ENCODE results near the gene SOX5.
A peak's percentile ranks its signal among the peaks of the same experiment; 100 is the strongest.
"Not testable (repeated sequence)": the region's sequence is repeated elsewhere in the genome, so short reads cannot be mapped to it uniquely, and the experiment has no call there.

SOX5 gene

DNA sequence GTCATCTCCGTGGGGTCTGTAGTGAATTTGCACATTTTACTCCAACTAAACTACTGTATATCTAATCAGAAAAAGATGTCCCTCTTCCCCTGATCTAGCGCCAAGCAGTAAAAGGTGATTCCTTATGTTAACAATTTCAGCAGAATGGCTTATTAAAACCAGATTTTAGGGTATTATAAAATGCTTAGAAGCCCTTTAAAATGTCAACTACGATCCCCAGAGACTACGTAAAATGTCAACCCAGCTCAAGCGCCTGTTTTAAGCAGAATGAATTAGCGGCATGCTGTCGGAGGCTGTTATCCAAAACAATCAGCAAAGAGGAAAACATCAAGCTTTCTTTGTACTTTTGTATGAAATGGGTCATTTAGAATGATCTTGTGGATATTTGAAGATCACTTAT is 408.9 kb downstream of the SOX5 start:
- no peak for DNase-seq (ENCODE audit: low read depth)

DNA sequence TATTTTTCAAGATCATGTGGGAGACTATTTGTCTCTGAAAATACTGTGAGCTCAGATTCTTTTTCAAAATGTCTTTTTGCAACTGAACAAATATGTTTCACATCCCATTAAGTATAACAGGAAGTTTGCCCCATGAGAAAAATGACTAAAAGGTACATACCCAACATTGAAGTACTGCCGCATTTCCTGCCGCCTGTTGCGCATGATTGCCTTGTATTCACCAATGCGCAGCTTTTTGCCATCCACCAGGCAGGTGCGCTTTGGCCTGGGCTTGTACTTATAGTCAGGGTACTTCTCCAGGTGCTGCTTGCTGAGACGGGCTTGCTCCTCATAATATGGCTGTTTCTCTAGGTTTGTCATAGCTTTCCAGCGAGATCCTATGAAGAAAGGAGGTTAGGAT is 413.2 kb downstream of the SOX5 start:
- no peak for DNase-seq (ENCODE audit: low read depth)

GRCh38 chr12:23535441-23535840 is 414.0 kb downstream of the SOX5 start:
- DNase-seq (ENCODE audit: low read depth), result no peak

DNA sequence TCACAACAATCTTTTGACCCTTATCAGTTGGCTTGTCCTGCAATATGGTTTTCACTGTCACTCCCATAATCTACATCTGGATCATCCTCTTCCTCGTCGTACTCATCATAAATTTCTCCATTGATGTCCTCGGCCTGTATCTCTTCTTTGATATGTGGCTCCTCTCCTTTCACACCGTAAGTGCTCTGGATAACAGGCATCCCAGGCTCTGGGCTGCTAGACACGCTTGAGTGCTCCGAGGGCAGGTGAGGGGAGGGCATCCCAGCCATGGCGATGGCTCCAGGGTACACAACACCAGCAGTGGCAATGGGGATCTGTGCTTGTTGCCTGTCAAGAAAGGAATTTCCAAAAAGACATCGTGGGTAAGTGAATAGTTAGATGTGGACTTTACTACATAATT is 415.3 kb downstream of the SOX5 start:
- no peak for DNase-seq (ENCODE audit: low read depth)

- no peak for DNase-seq (ENCODE audit: low read depth)
Observed at GRCh38 chr12:23533699-23534098, 415.8 kb downstream of the SOX5 start.

DNA sequence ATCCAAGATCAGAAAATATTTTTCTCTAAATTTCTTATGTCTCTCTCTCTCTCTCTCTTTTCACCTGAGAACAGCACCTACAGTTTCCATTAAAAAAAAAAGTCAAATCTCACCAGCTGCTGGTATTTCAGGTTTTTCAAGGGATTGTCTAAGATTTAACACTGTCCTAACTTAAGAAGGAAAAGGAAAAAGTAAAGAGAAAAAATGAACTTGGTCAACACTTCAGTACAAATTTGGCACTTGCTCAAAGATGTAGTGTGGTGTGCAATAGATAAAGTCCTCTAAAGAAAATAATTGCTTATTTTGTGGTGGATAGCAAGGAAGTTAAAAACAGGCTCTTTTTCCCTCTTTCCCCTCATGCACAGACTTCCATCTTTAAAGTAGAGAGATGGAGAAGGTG is 416.2 kb downstream of the SOX5 start:
- DNase-seq (ENCODE audit: low read depth), result no peak

DNA sequence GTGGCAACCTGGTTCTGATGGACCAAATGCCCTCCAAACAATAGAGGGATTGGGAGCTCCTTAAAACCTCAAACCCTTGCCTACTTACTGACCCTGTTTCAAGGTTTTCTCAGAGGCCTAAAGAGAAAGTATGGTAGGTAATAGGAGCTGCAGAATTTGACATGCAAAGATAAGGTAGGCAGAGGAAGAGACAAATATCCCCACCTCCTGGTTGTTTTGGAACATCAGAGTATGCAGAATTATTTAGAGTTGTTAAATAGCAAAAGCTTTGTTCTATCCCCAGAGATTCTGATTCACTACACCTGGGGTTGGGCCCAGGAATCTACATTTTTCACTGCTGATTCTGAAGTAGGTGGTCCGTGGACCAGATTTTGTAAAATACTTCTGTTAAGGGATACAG is 421.2 kb downstream of the SOX5 start:
- DNase-seq (ENCODE audit: low read depth), result no peak

- DNase-seq (ENCODE audit: low read depth), result no peak
Observed at GRCh38 chr12:23525450-23526072, 423.9 kb downstream of the SOX5 start.

GRCh38 chr12:23523339-23523738 is 426.1 kb downstream of the SOX5 start:
- peak; percentile 1 for DNase-seq (ENCODE audit: low read depth)

- DNase-seq (ENCODE audit: low read depth), result not testable (repeated sequence)
Observed at GRCh38 chr12:23519444-23519843, 430.0 kb downstream of the SOX5 start.

DNA sequence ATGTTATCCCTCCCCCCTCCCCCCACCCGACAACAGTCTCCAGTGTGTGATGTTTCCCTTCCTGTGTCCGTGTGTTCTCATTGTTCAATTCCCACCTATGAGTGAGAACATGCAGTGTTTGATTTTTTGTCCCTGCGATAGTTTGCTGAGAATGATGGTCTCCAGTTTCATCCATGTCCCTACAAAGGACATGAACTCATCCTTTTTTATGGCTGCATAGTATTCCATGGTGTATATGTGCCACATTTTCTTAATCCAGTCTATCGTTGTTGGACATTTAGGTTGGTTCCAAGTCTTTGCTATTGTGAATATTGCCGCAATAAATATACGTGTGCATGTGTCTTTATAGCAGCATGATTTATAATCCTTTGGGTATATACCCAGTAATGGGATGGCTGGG is 433.7 kb downstream of the SOX5 start:
- DNase-seq (ENCODE audit: low read depth), result not testable (repeated sequence)

DNA sequence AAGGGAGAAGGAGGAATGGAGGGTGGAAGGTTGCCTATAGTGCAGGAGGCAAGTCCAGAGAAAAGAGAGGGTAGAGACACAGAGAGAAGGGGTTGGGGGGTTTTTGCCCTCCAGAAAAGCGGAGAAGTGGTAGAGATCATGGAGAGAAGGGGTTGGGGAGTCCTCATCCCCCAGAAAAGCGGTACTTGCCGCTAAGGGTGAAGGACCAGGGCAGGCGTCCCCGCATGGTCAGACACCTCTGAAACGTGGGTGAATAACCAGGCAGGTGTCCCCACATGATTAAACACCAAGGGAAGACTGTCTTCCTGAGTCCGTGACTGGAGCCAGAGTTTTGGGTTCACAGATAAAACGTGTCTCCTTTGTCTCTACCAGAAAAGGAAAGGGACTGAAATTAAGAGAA is 439.0 kb downstream of the SOX5 start:
- DNase-seq (ENCODE audit: low read depth), result no peak

GRCh38 chr12:23509832-23510231 is 439.6 kb downstream of the SOX5 start:
- not testable (repeated sequence) for DNase-seq (ENCODE audit: low read depth)

DNA sequence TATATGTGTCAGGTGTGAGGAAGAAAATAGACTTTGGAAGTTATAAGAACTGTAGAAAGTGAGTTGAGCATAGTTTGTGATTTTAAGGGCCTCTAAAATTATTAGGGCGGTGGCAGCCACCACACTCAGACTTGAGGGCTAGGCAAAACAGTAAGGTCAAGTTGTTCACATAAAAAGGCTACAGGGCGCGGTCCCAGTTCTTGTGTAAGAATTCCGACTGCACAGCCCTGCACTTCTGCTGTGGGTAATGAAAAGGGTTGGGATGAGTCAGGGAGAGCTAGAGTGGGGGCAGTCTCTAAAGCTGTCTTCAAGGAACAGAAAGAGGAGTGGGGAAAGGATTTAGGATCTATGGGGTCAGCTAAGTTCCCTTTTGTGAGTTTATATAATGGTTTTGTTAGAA is 441.7 kb downstream of the SOX5 start:
- DNase-seq (ENCODE audit: low read depth), result not testable (repeated sequence)

DNA sequence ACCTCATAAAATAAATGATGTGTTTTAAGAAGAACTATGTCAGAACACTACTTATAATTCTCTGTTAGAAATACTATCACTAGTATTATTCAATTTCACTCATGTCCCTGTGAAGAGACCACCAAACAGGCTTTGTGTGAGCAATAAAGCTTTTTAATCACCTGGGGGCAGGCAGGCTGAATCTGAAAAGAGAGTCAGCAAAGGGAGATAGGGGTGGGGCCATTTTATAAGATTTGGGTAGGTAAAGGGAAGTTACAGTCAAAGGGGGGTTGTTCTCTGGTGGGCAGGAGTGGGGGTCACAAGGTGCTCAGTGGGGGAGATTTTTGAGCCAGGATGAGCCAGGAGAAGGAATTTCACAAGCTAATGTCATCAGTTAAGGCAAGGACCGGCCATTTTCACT is 443.7 kb downstream of the SOX5 start:
- not testable (repeated sequence) for DNase-seq (ENCODE audit: low read depth)

GRCh38 chr12:23504641-23505399 is 444.6 kb downstream of the SOX5 start:
- no peak for DNase-seq (ENCODE audit: low read depth)

- DNase-seq (ENCODE audit: low read depth), result no peak
Observed at GRCh38 chr12:23504043-23504442, 445.4 kb downstream of the SOX5 start.

DNA sequence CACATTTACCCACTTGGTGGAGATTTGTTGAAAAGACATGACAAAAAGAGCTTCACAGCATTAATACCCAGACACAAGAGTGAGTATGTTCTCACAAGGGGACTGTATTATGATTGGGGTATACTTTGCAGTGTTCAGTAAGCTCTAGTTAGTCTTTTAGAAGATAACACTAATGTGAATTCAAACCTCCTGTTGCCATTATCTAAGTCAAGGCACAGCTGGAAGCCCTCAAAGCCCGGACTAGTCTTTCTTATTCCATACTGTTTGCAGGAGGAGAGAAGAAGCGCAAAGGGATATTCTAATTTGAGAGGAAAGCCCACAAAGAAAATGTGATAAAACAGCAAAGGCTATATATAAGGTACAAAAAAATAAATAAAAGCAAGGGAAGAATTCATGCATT is 445.9 kb downstream of the SOX5 start:
- no peak for DNase-seq (ENCODE audit: low read depth)

DNA sequence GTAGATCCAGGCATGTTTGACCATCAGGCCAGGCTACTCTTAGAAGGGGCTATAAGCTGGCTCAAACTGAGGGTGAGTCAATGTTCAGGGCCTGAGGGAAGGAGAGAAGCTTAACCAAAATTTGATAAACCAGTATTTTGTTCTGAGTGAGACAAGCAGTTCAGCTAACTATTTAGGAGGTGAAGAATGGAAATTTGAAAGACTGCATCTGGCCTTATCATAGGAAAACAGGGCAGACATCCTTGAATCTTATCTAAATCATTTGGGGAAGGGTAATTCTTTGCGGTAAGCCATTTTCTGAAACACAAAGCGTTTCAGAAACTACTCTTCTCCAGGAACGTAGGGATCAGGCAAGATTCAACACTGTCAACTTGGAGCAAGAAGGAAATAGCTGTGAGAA is 447.2 kb downstream of the SOX5 start:
- DNase-seq (ENCODE audit: low read depth), result no peak

DNA sequence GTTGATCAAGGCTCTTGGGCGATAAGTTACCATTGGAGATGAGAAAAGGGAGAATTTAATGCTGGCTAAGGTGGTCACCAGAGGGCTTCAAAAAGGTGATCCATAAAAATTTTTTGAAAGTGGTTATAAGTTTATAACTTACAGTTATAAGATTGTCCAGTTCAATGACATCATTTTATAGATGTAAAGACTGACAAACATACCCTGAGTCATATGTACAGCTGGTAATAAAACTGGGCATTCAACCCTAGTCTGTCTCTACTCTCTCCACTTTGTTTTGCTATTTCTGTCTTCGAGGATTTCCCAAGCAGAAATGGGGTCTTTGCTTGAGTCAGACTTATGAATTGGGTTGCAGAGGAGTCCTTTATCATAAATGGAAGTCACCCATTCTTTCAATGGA is 454.0 kb downstream of the SOX5 start:
- no peak for DNase-seq (ENCODE audit: low read depth)

- DNase-seq (ENCODE audit: low read depth), result no peak
Observed at GRCh38 chr12:23493672-23494071, 455.8 kb downstream of the SOX5 start.

DNA sequence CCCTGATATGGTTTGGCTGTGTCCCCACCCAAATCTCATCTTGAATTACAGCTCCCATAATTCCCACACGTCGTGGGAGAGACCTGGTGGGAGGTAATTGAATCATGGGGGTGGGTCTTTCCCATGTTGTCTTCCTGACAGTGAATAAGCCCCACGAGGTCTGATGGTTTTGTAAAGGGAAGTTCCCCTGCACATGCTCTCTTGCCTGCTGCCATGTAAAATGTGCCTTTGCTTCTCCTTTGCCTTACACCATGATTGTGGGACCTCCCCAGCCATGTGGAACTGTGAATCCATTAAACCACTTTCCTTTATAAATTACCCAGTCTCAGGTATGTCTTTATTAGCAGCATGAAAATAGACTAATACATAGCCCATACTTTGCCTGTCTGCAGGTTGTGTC is 458.4 kb downstream of the SOX5 start:
- DNase-seq (ENCODE audit: low read depth), result not testable (repeated sequence)

- no peak for DNase-seq (ENCODE audit: low read depth)
Observed at GRCh38 chr12:23488130-23488529, 461.3 kb downstream of the SOX5 start.

- no peak for DNase-seq (ENCODE audit: low read depth)
Observed at GRCh38 chr12:23484238-23484637, 465.2 kb downstream of the SOX5 start.
